ENCODE measurements around the gene KIF3B.

GRCh38 chr20:32329817-32330554, 52.5 kb downstream of the KIF3B start:
- TF ChIP-seq CTCF (IDR thresholded peaks at IDR 0.05) (no peak), POLR2A (IDR thresholded peaks at IDR 0.05) (no peak)

Measured in heart left ventricle (tissue), 13 donors.